ENCODE data around the gene WASF1. TPM values are rescaled to one million over a fixed set of nuclear protein-coding genes. Genes with fewer than 3 reads are reported as not detected.

WASF1 gene
- total and polyA plus RNA-seq, 2 experiments from 2014 or later = 15.8 to 24.6 TPM

DNA sequence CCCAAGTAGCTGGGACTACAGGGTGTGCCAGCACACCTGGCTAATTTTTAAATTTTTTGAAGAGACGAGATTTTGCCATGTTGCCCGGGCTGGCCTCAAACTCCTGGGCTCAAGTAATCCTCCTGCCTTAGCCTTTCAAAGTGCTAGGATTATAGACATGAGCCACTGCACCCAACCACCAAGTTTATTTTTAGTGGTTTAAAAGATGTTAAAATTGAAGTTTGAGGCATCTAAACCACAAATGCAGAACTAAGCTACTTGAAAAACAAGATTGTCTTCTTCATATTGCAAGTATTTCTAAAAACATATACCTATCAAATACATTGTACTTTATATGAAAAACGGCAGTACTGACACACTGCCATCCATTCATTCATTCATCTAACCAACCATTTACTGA is 31.6 kb downstream of the WASF1 start:
- Histone ChIP-seq H3K9me2 (replicated peaks; ENCODE audit: insufficient read depth) (no peaks in the 10 kb centered on the region), H3K36me3 (replicated peaks; ENCODE audit: insufficient read depth, low read depth) (no peaks in the 10 kb centered on the region), H3K4me2 (no peak overlapping the region), H3K9me3 (ENCODE audit: low read depth) (no peaks in the 10 kb centered on the region), H3K27me3 (no peaks in the 10 kb centered on the region), H4K20me1 (ENCODE audit: insufficient read depth, poor library complexity, severe bottlenecking) (no peaks in the 10 kb centered on the region), H3K79me2 (peaks cover 7% of the 10 kb centered on the region), H3K27ac (no peak overlapping the region), H2AFZ (no peak overlapping the region), H3K4me1 (ENCODE audit: insufficient read depth) (no peaks in the 10 kb centered on the region), H3K4me3 (no peak overlapping the region)
- TF ChIP-seq EZH2 (IDR thresholded peaks at IDR 0.05; ENCODE audit: borderline replicate concordance) (no peak), EZH2phosphoT487 (IDR thresholded peaks at IDR 0.05; ENCODE audit: low read depth, severe bottlenecking, unreplicated experiment) (no peak), CTCF (IDR thresholded peaks at IDR 0.05; ENCODE audit: poor library complexity) (no peak)
- whole genome bisulfite sequencing (ENCODE audit: low lambda C conversion rate, missing lambda C conversion rate) = 89% methylated on average over 3 of the region's 3 CpGs
- no peak for DNase-seq (ENCODE audit: low spot score)

DNA sequence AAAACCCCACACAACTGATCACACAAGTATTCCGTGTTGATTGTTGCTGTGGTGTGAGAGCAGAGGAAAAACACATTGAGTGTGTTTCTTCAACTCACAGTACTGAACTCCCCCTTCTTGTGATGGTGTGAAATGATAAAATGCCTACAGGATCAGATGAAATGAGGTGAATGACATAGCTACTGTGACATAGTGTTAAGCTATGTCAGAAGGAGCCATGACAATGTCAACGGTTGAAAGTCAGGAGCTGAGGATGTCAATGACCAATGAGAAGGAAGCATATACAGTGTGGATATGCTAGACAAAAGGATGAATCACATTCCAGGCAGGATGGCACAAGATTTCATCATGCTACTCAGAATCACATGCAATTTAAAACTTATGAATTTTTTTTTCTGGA is 38.8 kb downstream of the WASF1 start:
- H3K27ac ChIP-seq = no peak overlapping the region
- H2AFZ ChIP-seq = no peak overlapping the region
- no peaks in the 10 kb centered on the region for H3K27me3 ChIP-seq
- H3K4me2 ChIP-seq = no peak overlapping the region
- WGBS (ENCODE audit: low lambda C conversion rate, missing lambda C conversion rate) = 92% methylated on average over 2 of the region's 2 CpGs
- no peak for TF ChIP-seq CTCF (IDR thresholded peaks at IDR 0.05; ENCODE audit: poor library complexity)
- no peak for TF ChIP-seq EZH2 (IDR thresholded peaks at IDR 0.05; ENCODE audit: borderline replicate concordance)
- TF ChIP-seq EZH2phosphoT487 (IDR thresholded peaks at IDR 0.05; ENCODE audit: low read depth, severe bottlenecking, unreplicated experiment) = no peak
- H4K20me1 ChIP-seq (ENCODE audit: insufficient read depth, poor library complexity, severe bottlenecking) = no peaks in the 10 kb centered on the region
- H3K9me2 ChIP-seq (replicated peaks; ENCODE audit: insufficient read depth) = no peaks in the 10 kb centered on the region
- no peaks in the 10 kb centered on the region for H3K9me3 ChIP-seq (ENCODE audit: low read depth)
- DNase-seq (ENCODE audit: low spot score) = no peak
- no peaks in the 10 kb centered on the region for H3K79me2 ChIP-seq
- no peaks in the 10 kb centered on the region for H3K36me3 ChIP-seq (replicated peaks; ENCODE audit: insufficient read depth, low read depth)
- H3K4me3 ChIP-seq = no peak overlapping the region
- H3K4me1 ChIP-seq (ENCODE audit: insufficient read depth) = no peaks in the 10 kb centered on the region

DNA sequence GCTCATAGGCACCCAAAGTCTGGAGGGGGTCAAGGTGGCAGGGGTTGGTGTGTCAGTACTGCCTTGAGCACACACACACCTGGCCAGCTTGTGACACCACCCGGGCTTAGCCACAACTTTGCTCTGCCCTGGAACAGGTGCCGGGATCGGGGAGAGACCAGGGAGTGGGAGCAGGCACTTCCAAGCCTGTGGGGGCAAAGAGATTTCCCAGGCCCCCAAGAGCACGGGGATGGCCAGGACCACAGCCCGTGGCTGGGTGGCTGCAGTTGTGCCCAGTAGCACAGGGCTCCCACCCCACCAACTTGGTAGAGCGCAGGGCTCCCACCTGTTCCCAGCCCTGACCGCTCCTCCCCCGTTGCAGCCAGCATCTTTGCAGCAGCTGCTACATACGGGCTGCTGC is 40.4 kb downstream of the WASF1 start:
- no peaks in the 10 kb centered on the region for H3K4me1 ChIP-seq (ENCODE audit: insufficient read depth)
- no peaks in the 10 kb centered on the region for H3K36me3 ChIP-seq (replicated peaks; ENCODE audit: insufficient read depth, low read depth)
- no peak for TF ChIP-seq EZH2 (IDR thresholded peaks at IDR 0.05; ENCODE audit: borderline replicate concordance)
- no peak for TF ChIP-seq EZH2phosphoT487 (IDR thresholded peaks at IDR 0.05; ENCODE audit: low read depth, severe bottlenecking, unreplicated experiment)
- no peak for TF ChIP-seq CTCF (IDR thresholded peaks at IDR 0.05; ENCODE audit: poor library complexity)
- H3K27me3 ChIP-seq = no peaks in the 10 kb centered on the region
- no peak overlapping the region for H3K4me3 ChIP-seq
- DNase-seq (ENCODE audit: low spot score) = no peak
- H4K20me1 ChIP-seq (ENCODE audit: insufficient read depth, poor library complexity, severe bottlenecking) = no peaks in the 10 kb centered on the region
- no peak overlapping the region for H3K27ac ChIP-seq
- no peaks in the 10 kb centered on the region for H3K9me2 ChIP-seq (replicated peaks; ENCODE audit: insufficient read depth)
- WGBS (ENCODE audit: low lambda C conversion rate, missing lambda C conversion rate) = over 99% methylated on average over 9 of the region's 9 CpGs
- no peak overlapping the region for H3K4me2 ChIP-seq
- no peaks in the 10 kb centered on the region for H3K79me2 ChIP-seq
- no peak overlapping the region for H2AFZ ChIP-seq
- H3K9me3 ChIP-seq (ENCODE audit: low read depth) = no peaks in the 10 kb centered on the region
